Measurements from ENCODE around the gene CRYL1.

The CRYL1 gene

DNA sequence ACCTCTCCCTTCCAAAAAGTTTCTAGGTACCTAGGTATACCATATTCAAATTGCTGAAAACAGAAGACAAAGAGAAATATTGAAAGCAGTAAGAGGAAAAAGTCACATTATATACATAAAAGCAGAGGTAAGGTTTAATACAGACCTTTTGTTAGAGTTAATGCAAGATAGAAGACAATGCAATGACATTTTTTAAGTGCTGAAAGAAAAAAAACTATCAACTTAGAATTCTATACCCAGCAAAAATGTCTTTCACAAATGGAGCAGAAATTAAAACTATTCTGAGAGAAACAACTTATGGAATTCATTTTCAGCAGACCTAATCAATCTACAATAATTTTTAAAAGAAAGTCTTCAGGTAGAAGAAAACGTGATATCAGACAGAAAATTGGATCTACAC, 77.2 kb downstream of the CRYL1 start:
- DNase-seq (ENCODE audit: low read depth in 2 of 2), result no peak
- TF ChIP-seq, protein P1, sequence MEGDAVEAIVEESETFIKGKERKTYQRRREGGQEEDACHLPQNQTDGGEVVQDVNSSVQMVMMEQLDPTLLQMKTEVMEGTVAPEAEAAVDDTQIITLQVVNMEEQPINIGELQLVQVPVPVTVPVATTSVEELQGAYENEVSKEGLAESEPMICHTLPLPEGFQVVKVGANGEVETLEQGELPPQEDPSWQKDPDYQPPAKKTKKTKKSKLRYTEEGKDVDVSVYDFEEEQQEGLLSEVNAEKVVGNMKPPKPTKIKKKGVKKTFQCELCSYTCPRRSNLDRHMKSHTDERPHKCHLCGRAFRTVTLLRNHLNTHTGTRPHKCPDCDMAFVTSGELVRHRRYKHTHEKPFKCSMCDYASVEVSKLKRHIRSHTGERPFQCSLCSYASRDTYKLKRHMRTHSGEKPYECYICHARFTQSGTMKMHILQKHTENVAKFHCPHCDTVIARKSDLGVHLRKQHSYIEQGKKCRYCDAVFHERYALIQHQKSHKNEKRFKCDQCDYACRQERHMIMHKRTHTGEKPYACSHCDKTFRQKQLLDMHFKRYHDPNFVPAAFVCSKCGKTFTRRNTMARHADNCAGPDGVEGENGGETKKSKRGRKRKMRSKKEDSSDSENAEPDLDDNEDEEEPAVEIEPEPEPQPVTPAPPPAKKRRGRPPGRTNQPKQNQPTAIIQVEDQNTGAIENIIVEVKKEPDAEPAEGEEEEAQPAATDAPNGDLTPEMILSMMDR (IDR thresholded peaks at IDR 0.05; ENCODE audit: low read depth, low read length), result no peak

DNA sequence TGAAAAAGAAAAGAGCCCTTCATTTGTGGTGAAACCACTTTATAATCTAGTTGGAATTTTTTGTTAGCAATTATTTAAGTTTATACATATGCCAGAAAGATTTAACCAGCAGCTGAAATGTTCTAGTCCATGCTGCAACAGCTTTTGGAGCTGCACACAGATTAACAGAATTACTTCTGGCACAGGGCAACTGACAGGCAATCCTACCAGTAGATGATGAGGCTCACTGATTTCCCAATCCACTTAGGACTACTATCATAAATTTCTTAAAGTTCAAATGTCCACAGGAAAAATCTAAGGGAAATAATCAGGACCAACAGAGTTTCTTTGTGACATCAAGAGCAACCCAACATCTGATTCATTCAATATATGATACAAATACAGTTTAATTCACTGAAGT, 78.8 kb downstream of the CRYL1 start:
- no peak overlapping the region for H3K4me3 ChIP-seq (replicated peaks in 1 of 2; ENCODE audit: low read depth in 2 of 2, low read length in 2 of 2)
- TF ChIP-seq, protein P1 (IDR thresholded peaks at IDR 0.05; ENCODE audit: low read depth, low read length), result no peak
- DNase-seq (ENCODE audit: low read depth in 2 of 2), result peak in 1 of 2 donors; percentile 32

More for the DNA sequence above, 77.2 kb downstream of the CRYL1 start:
- H3K4me3 ChIP-seq (replicated peaks in 1 of 2; ENCODE audit: low read depth in 2 of 2, low read length in 2 of 2), result no peak overlapping the region

DNA sequence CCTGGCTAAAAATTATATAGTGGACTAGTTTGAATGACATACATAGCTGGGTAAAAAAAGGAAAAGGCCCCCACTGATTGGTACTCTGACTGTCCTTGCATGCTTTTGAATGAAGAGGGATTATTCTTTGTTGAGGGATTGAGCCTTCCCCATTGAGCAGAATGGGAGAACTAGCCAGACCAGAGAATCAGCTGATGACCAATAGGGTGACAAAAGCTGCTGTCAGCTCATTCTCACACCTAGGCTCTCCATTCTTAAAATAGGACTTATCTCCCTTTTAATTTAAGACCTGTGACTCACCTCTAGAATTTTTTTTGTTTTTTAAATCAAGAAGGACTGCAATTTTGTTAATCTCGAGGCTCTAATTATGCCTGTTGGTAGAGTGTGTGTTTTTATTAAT, 79.3 kb downstream of the CRYL1 start:
- TF ChIP-seq, protein P1 (IDR thresholded peaks at IDR 0.05; ENCODE audit: low read depth, low read length), result no peak
- no peak for DNase-seq (ENCODE audit: low read depth in 2 of 2)
- H3K4me3 ChIP-seq (replicated peaks in 1 of 2; ENCODE audit: low read depth in 2 of 2, low read length in 2 of 2), result no peak overlapping the region

DNA sequence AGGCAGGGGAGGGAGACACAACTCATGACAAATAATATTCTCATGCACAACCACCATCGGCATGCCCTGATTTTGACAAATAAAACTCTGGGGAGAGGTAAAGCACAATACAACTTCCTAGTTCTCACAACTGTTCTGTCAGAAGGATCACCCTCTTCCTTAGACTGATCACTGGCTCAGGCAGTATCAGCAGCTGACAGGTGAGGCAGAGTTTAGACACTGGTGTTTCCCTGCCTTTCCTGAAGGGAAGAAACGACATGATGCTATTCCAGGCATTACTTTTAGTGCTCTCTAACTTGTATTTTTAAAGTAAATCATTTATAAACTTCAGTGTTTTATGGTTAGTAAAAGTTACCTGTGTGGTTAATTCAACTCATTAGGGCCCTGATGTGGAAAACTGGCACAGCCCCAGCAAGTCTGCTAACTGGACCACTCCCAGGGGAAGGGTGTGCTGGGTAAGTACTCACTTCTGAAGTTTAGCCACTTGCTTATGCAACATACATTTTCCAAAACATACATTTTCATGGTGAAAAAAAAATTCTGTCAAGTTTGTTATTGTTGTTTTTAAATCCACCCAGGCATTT, 82.8 kb downstream of the CRYL1 start:
- DNase-seq (ENCODE audit: low read depth in 2 of 2), result no peak
- H3K4me3 ChIP-seq (replicated peaks in 1 of 2; ENCODE audit: low read depth in 2 of 2, low read length in 2 of 2), result no peak overlapping the region
- TF ChIP-seq, protein P1 (IDR thresholded peaks at IDR 0.05; ENCODE audit: low read depth, low read length), result no peak

DNA sequence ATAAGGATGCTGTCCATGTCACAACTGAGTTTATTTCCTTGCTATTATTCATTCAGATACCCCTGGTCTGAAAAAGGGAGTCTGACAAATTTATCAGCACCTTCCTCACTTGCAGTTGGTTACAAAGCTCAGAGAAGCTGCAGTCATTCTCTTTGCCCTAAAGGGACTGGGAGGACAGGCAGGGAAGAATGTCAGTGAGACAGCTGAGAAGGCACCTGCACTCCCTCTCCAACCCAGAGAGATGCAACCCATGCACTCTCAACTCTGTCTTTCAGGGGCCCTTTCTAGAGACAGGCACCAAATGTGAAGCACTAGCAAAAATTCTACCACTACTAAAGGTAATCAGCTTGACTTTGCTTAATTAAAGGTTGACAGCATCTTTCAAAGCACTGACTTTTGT, 83.3 kb downstream of the CRYL1 start:
- no peak for DNase-seq (ENCODE audit: low read depth in 2 of 2)
- TF ChIP-seq, protein P1 (IDR thresholded peaks at IDR 0.05; ENCODE audit: low read depth, low read length), result no peak
- no peak overlapping the region for H3K4me3 ChIP-seq (replicated peaks in 1 of 2; ENCODE audit: low read depth in 2 of 2, low read length in 2 of 2)

DNA sequence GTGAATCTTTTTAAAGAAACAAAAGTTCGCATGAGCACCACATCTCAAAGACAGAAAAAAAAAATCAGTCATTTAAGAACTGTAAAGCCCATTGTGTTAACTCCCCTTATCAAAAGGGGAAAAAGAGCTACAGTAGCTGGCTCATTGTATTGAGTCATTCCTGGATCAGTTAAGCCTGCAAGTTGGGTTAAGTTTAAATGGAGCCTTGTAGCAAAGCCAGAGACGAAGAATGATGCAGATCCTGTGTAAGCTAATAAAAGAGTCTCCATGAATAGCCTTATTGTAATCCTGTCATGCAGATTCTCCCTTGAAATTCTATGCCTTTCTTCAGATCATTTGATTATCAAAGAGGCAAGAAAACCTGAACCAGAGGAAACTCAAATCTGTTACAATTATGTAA, 83.8 kb downstream of the CRYL1 start:
- TF ChIP-seq, protein P1 (IDR thresholded peaks at IDR 0.05; ENCODE audit: low read depth, low read length), result no peak
- peak; percentile 43 to 63 for DNase-seq (ENCODE audit: low read depth in 2 of 2)
- no peak overlapping the region for H3K4me3 ChIP-seq (replicated peaks in 1 of 2; ENCODE audit: low read depth in 2 of 2, low read length in 2 of 2)

DNA sequence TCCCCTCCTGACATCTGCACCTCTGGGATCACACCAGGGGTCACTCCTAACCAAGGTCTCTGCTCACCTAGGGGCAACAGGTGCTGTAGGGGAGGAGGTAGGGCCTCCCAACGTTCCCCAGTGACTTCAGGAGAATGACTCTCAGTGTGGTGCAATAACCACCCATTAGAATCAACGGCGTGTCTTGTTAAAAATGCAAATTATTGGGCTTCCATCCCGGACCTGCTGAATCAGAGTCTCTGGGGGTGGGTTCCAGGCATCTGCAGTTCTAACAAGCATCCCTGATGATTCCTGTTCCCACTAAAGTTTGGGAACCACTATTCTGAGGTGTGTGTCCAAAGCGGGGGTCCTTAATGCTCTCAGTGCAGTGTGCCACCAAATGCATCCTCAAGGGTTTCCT, 84.6 kb downstream of the CRYL1 start:
- no peak for DNase-seq (ENCODE audit: low read depth in 2 of 2)
- H3K4me3 ChIP-seq (replicated peaks in 1 of 2; ENCODE audit: low read depth in 2 of 2, low read length in 2 of 2), result no peak overlapping the region
- TF ChIP-seq, protein P1 (IDR thresholded peaks at IDR 0.05; ENCODE audit: low read depth, low read length), result no peak
